Upper lobe of left lung (tissue), 6 donors: Measurements from ENCODE around the gene ZNF622. TPM values are rescaled to one million over a fixed set of nuclear protein-coding genes. Genes with fewer than 3 reads are reported as not detected.

Source experiments
- ATAC-seq, 2 donors: fragments of 200-7000 bp; cut with Tn5 transposase; one replicate each; pipeline ENCODE4 v1.9.1; 2022; ENCODE audit warnings: mild to moderate bottlenecking in 2 of 2, moderate library complexity in 2 of 2; ENCODE audit not compliant: low FRiP score in 2 of 2
- DNase-seq, 2 donors: peaks; one replicate each; pipeline ENCODE4 v3.0.0-alpha.2; 2019 to 2020
- H3K27ac ChIP-seq, 4 donors: fragments of 200-600 bp; sonication (generic); one replicate each; pipeline ENCODE4 v1.5.1; 2016 to 2019
- H3K27me3 ChIP-seq, 4 donors: fragments of 200-600 bp; sonication (generic); one replicate each; pipeline ENCODE4 v1.5.1; 2017 to 2019
- H3K36me3 ChIP-seq, 4 donors: fragments of 200-600 bp; sonication (generic); one replicate each; pipeline ENCODE4 v1.5.1; 2016 to 2019
- H3K4me1 ChIP-seq, 4 donors: fragments of 200-600 bp; sonication (generic); one replicate each; pipeline ENCODE4 v1.5.1; 2018 to 2019
- H3K4me3 ChIP-seq, 4 donors: fragments of 200-600 bp; sonication (generic); one replicate each; pipeline ENCODE4 v1.5.1; 2017 to 2019; ENCODE audit warnings: mild to moderate bottlenecking in 2 of 4, moderate library complexity in 1 of 4
- H3K9me3 ChIP-seq, 4 donors: fragments of 200-600 bp; sonication (generic); one replicate each; pipeline ENCODE4 v1.5.1; 2018 to 2019
- CTCF ChIP-seq, 6 experiments: fragments of 450-650 bp in 4 of 6; fragments of 200-600 bp in 2 of 6; sonication (generic) in 2 of 6; IDR thresholded peaks; one replicate each; pipeline ENCODE4 v1.5.1; 2016 to 2019; ENCODE audit warnings: antibody characterized with exemption in 6 of 6
- EP300 ChIP-seq, 4 donors: sonication (generic); formaldehyde crosslinking; IDR thresholded peaks; one replicate each; pipeline ENCODE4 v1.5.1; 2017; ENCODE audit warnings: antibody characterized with exemption in 4 of 4, control low read depth in 2 of 4
- POLR2A ChIP-seq, 4 donors: fragments of 450-650 bp; IDR thresholded peaks; one replicate each; pipeline ENCODE4 v1.5.1; 2016 to 2017; ENCODE audit warnings: antibody characterized with exemption in 4 of 4, mild to moderate bottlenecking in 2 of 4
- POLR2AphosphoS5 ChIP-seq, 2 donors: sonication (generic); formaldehyde crosslinking; IDR thresholded peaks; one replicate each; pipeline ENCODE4 v1.5.1; 2017; ENCODE audit warnings: antibody characterized with exemption in 2 of 2
- WGBS, 2 donors: methylation state at CpG; one replicate each; pipeline ENCODE4 v1.1.5; 2017 to 2018; 5-methylcytosine and 5-hydroxymethylcytosine counted together
- total RNA-seq, 6 donors: library from RNA; depleted of rRNA in 4 of 6; stranded (reverse); fragments of >200 nt in 4 of 6; gene quantifications; one replicate each; pipeline versions ENCODE4 v1.1.0 to v1.2.1, GENCODE V29; 2016 to 2021
- donor health status: DM: no; HTN: no; CAD: no; lungs with moderate emphysema.
- donor health status: DM: no; HTN: yes; CAD: no; lungs with severe emphysema.

The ZNF622 gene
- total RNA-seq, 6 donors from 2014 or later: 15.3 to 45.0 (median 31.5) TPM

DNA sequence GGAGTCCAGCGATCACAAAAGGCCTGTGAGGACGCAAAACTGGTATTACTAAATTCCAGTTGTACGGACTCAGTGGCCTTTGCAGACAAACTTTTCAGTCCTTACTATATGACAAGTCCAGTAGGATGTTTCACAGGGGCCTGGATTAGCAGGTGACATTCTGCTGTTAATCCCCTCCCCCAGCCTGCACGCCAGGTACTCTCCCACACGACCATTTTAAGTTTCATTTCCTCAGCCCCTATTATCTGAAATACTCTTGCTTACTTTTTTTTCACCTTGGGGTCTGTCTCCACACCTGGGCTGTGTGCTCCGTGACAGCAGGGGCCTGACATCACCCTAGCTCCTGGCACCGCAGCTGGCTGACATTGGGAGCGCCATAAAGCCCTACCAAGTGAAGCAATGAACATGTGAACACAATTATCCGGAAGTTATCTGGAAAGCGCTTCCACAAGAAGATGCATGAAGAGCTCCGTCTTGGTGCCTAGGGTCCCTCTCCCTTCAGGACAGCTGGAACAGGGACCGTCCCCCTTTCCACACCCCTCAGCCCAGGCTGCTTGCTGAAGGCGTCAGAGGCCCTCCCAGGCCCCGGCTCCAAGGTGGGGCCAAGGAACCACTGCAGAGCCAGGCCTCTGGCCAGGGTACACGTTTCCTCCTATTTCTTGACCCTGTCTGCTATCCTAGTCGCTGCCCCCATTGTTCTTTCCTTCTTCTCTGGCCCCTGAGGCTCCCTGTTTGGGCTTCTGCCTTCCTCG is 39.7 kb upstream of the ZNF622 start:
- no peak overlapping the region for H3K4me3 ChIP-seq
- TF ChIP-seq POLR2AphosphoS5 (IDR thresholded peaks at IDR 0.05): no peak
- TF ChIP-seq EP300 (IDR thresholded peaks at IDR 0.05): no peak
- no peak for TF ChIP-seq POLR2A (IDR thresholded peaks at IDR 0.05)
- no peak for TF ChIP-seq CTCF (IDR thresholded peaks at IDR 0.05)
- WGBS, 2 donors: 85% methylated on average over 17 of the region's 17 CpGs
- no peak for ATAC-seq
- H3K4me1 ChIP-seq: peaks cover 0 to 5% (median 1%) of the 10 kb centered on the region in 4 donors
- no peaks in the 10 kb centered on the region for H3K27me3 ChIP-seq
- peak in 1 of 2 donors; percentile 31 for DNase-seq
- no peaks in the 10 kb centered on the region for H3K9me3 ChIP-seq
- H3K27ac ChIP-seq: no peak overlapping the region
- H3K36me3 ChIP-seq: no peaks in the 10 kb centered on the region

- Histone ChIP-seq H3K36me3 (no peaks in the 10 kb centered on the region), H3K27ac (no peak overlapping the region), H3K4me1 (peaks cover 0 to 5% (median 1%) of the 10 kb centered on the region in 4 donors), H3K9me3 (no peaks in the 10 kb centered on the region), H3K4me3 (no peak overlapping the region), H3K27me3 (no peaks in the 10 kb centered on the region)
- ATAC-seq (no peak), DNase-seq (no peak)
- 83 to 92% methylated on average over 10 of the region's 10 CpGs for WGBS, 2 donors
- TF ChIP-seq EP300 (IDR thresholded peaks at IDR 0.05): no peak
- no peak for TF ChIP-seq CTCF (IDR thresholded peaks at IDR 0.05)
- no peak for TF ChIP-seq POLR2A (IDR thresholded peaks at IDR 0.05)
- no peak for TF ChIP-seq POLR2AphosphoS5 (IDR thresholded peaks at IDR 0.05)
Observed at GRCh38 chr5:16504571-16504970, 39.0 kb upstream of the ZNF622 start.

GRCh38 chr5:16502866-16503265 is 37.3 kb upstream of the ZNF622 start:
- no peak for TF ChIP-seq POLR2A (IDR thresholded peaks at IDR 0.05)
- TF ChIP-seq EP300 (IDR thresholded peaks at IDR 0.05): no peak
- TF ChIP-seq CTCF (IDR thresholded peaks at IDR 0.05): no peak
- no peak for TF ChIP-seq POLR2AphosphoS5 (IDR thresholded peaks at IDR 0.05)
- Histone ChIP-seq H3K9me3 (no peaks in the 10 kb centered on the region), H3K27me3 (no peaks in the 10 kb centered on the region), H3K36me3 (no peaks in the 10 kb centered on the region), H3K4me1 (peaks cover 0 to under 1% (median 0%) of the 10 kb centered on the region in 4 donors), H3K27ac (no peak overlapping the region), H3K4me3 (no peak overlapping the region)
- ATAC-seq (no peak), DNase-seq (no peak)
- 68 to 70% methylated on average over 3 of the region's 3 CpGs for WGBS, 2 donors

DNA sequence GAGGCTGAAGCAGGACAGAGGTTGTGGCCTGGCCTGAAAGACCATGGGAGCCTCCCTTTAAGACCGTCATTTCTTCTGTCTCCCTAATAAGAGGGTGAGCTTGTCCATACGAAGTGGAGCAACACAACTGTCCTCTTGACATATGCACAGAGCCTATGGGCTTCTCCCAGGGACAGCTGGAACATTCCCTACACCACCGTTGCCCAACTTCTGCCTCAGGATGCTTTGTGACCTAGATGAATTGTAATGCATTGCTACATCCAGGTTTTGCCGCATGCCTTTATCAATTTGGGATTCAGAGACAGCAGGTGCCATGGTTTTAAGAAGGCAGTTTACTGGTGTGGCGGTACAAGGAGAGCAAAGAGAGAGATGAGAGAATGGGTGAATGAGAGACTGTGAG is 34.4 kb upstream of the ZNF622 start:
- DNase-seq: no peak
- Histone ChIP-seq H3K27me3 (no peaks in the 10 kb centered on the region), H3K4me3 (no peak overlapping the region), H3K27ac (no peak overlapping the region), H3K9me3 (peaks cover 0 to 6% (median 5%) of the 10 kb centered on the region in 4 donors), H3K4me1 (no peaks in the 10 kb centered on the region), H3K36me3 (no peaks in the 10 kb centered on the region)
- no peak for ATAC-seq
- 90 to 92% methylated on average over 5 of the region's 5 CpGs for WGBS, 2 donors
- TF ChIP-seq POLR2A (IDR thresholded peaks at IDR 0.05) (no peak), EP300 (IDR thresholded peaks at IDR 0.05) (no peak), CTCF (IDR thresholded peaks at IDR 0.05) (no peak), POLR2AphosphoS5 (IDR thresholded peaks at IDR 0.05) (no peak)

- Histone ChIP-seq H3K27me3 (no peaks in the 10 kb centered on the region), H3K4me1 (peaks cover 0 to 7% (median 0%) of the 10 kb centered on the region in 4 donors), H3K27ac (no peak overlapping the region), H3K4me3 (no peak overlapping the region), H3K9me3 (peaks cover 0 to 6% (median 5%) of the 10 kb centered on the region in 4 donors), H3K36me3 (no peaks in the 10 kb centered on the region)
- TF ChIP-seq EP300 (IDR thresholded peaks at IDR 0.05) (no peak), POLR2AphosphoS5 (IDR thresholded peaks at IDR 0.05) (no peak), CTCF (IDR thresholded peaks at IDR 0.05) (no peak), POLR2A (IDR thresholded peaks at IDR 0.05) (no peak)
- no peak for ATAC-seq
- no peak for DNase-seq
- WGBS, 2 donors: 74 to 77% methylated on average over 2 of the region's 2 CpGs
Observed at GRCh38 chr5:16497546-16497945, 31.9 kb upstream of the ZNF622 start.
